Measurements from ENCODE around the gene OR6N2.

OR6N2 gene

DNA sequence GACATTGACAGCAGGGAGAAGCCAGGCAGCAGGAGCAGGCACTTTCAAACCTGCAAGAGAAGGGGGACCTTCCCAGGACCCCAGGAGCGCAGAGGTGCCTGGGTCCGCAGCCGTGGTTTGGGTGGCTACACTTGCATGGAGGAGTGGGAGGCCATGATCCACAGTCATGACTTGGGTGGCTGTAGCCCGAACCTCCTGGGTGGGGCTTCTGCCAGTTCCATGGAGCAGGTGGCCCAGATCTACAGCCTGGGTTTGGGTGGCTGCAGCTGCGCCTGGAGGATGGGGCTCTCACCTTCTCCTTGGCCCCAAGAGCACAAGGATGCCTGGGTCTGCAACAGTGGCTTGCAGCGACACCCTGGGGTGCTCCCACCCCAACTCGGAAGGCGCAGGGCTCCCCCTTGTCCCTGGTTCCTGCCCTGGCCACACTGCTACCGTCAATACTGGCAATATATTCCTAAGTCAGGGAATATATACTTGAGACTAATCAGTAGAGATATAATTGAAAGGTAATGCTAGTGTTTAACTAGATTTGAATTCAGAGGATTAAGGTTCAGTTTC, 28.8 kb downstream of the OR6N2 start:
- no peak for DNase-seq

DNA sequence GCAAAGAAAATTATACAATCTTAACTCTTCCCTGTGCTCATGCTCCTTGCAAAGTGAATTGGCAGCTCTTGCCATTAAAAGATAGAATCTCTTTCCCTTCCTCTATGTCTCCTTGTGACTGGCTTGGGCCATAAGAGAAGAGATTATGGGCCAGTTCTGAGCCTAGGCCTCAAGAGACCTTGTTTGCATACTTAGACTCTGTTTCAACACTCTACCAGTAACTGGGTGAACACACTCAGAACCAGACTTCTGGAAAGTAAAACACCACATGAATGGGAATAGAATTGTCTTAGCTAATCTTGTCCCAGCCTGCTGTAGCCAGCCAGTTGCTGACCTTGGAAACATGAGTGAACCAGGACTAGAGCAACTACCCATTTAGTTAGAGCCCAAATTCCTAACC, 45.2 kb downstream of the OR6N2 start:
- DNase-seq, result no peak

DNA sequence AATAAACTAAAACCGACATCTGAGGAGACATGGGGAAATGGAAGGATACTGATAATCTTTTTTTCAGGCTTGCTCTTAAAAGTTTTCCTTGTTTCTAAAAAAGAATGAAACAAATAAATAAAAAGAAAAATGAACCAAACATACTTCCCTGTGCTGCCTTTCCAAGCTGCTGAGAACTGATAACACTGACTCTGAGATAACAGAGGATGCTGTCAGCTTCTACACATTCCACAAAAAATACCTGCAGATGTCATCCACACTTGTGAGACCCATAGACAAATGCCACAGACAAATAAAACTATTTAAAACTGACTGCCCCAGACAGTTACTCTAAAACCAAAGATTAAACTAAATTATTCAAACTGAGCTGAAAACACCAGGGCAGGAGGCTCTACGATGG, 48.5 kb downstream of the OR6N2 start:
- no peak for DNase-seq

DNA sequence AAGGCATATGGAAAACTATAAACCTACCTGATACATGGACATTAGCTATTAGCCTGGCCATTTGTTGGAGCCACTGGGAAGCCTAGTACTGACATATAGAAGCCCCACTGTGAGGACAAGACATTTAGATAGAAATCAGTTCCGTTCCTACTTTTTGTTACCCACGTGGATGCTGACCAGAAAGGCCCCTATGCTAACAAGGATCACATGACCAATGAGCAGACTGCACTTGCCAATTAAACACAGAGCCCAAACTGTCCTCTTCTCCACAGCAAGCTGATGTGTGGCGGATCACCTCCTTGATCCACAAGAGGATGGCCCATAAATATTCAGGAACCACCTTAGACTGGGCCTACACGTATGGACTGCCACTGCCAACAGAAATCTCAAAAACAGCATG, 49.3 kb downstream of the OR6N2 start:
- no peak for DNase-seq

DNA sequence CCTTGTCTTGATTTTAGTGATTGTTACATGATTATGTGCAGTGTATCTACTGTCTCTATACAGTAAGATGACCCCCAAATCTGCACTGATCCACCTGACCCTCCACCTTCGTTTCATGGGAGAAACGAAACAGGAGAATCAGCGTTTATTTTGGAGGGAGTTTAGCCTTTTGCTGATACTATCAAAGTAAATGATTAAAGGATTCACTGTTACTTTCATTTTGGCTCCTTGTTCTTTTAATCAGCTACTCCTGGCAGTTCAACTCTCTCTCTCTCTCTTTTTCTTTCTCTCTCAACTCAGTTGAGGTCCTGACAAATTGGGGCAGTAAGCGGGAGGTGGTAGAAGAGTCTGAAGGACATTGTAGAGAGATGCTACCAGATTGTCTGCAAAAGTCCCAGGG, 50.6 kb downstream of the OR6N2 start:
- DNase-seq, result no peak

DNA sequence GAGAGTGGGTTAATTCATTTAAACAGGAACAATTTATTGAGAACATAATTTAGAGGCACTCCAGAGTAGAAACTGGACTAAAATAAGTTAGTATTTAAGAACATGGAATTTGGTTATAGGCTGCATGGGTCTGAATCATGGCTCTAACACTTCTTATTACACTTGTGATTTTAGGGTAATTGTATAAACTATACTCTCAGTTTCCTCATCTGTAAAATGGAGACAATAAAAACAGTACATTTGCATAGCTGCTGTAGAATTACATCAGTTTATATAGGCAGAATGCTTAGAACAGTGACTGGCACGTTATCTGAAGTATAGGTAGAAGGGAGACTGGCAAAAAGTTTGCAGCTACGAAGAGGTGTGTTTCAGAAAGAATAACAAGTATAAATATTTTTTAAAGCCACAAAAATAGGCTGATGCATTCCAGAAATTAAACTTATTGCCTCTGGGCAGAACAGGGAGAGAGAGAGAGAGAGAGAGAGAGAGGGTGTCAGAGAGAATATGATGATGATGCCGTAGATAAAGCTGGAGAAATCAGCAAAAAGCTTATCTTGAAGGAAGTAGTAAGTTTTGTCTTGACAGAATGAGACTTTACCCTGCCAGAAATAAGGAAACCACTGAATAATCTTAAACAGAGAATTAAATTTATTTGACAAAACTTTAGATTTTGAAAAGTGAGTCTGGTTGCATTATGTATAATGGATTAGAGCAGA, 52.3 kb downstream of the OR6N2 start:
- peak in 1 of 5 experiments; percentile 12 for DNase-seq

DNA sequence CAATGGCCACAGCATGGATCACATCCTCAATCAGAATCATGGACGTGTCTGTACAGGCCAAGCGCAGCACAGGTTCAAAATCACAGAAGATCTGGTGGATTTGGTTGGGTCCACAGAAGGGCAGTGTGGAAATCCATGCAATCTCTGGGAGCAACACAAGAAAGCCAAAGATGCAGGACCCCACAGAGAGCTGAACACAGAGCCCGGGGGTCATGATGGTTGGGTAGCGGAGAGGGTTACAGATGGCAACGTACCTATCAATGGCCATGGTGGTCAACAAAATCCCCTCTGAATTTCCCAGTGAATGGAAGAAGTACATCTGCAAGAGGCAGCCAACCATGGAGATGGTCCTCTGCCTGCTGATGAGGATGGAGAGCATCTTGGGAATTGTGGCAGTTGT, 56.6 kb downstream of the OR6N2 start:
- DNase-seq, result no peak

All from T-helper 2 cell (primary cell).